ENCODE data around the gene PLXDC2. TPM values are rescaled to one million over a fixed set of nuclear protein-coding genes. Genes with fewer than 3 reads are reported as not detected.

PLXDC2 gene
- total RNA-seq, 1 donor from 2014 or later = 73.1 TPM

- Mint-ChIP-seq H3K4me3 (ENCODE audit: unreplicated experiment) (no peak overlapping the region), H3K4me1 (ENCODE audit: unreplicated experiment) (peaks cover 2% of the 10 kb centered on the region), H3K9me3 (ENCODE audit: unreplicated experiment) (no peaks in the 10 kb centered on the region), H3K27ac (ENCODE audit: unreplicated experiment) (no peak overlapping the region), H3K27me3 (ENCODE audit: unreplicated experiment) (peaks cover 2% of the 10 kb centered on the region), H3K36me3 (ENCODE audit: low read depth, unreplicated experiment) (peaks cover 11% of the 10 kb centered on the region)
- TF ChIP-seq CTCF (IDR thresholded peaks at IDR 0.05; ENCODE audit: unreplicated experiment) = no peak
- no peak for DNase-seq (ENCODE audit: low spot score)
Observed at GRCh38 chr10:19941206-19941880, 125.1 kb downstream of the PLXDC2 start.

DNA sequence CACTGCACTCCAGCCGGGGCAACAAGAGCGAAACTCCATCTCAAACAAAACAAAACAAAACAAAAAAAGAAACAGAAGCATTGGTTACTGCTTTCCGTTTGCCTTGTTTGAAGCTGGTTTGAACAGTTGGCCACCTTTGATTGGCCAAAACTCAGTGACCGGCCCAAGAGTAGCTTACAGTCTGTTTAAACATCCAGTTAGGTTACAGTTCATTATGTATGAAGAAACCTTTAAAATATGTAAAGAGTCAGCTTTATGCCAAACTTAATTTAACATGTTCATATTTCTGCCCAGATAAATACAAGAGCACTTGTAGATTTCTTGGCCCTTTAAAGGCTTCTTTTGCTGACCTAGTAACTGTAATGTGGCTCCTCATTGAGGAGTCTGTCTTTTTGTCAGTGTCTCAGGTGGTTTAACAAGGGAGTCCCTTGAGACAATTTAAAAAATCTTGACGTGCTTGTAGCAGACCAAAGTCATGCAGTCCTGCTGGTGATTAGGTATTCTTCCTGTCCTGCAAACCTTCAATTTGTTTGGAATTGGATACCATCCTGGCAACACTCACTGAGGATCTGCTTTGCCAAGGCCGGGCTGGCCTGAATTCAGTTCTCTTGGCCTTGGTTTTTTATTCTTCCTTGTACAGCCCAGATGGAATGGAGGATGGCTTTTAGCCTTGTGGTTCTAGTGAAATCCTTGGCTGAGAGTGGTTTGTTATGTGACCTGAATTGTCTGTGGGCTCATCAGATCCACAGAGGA is 128.9 kb downstream of the PLXDC2 start:
- no peak overlapping the region for H3K27ac Mint-ChIP-seq (ENCODE audit: unreplicated experiment)
- peaks cover 20% of the 10 kb centered on the region for H3K4me1 Mint-ChIP-seq (ENCODE audit: unreplicated experiment)
- no peak for DNase-seq (ENCODE audit: low spot score)
- H3K9me3 Mint-ChIP-seq (ENCODE audit: unreplicated experiment) = no peaks in the 10 kb centered on the region
- peaks cover 2% of the 10 kb centered on the region for H3K27me3 Mint-ChIP-seq (ENCODE audit: unreplicated experiment)
- peaks cover 5% of the 10 kb centered on the region for H3K36me3 Mint-ChIP-seq (ENCODE audit: low read depth, unreplicated experiment)
- TF ChIP-seq CTCF (IDR thresholded peaks at IDR 0.05; ENCODE audit: unreplicated experiment) = no peak
- no peak overlapping the region for H3K4me3 Mint-ChIP-seq (ENCODE audit: unreplicated experiment)

DNA sequence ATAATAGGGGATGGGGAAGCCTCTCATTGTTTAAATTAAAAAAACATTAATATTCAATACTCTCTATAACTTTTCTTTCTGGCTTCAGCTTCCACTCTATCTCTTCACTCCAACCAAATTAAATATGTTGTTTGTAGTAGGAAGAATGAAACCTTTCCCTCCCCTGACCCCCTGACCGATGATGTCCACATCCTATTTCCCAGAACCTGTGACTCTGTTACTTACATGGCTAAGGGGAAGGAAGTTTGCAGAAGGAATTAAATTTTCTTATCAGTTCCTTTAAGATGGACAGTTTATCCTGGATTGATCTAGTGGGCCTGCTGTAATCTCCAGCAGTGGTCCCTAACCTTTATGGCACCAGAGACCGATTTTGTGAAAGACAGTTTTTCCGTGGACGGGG is 130.0 kb downstream of the PLXDC2 start:
- H3K27ac Mint-ChIP-seq (ENCODE audit: unreplicated experiment) = no peak overlapping the region

DNA sequence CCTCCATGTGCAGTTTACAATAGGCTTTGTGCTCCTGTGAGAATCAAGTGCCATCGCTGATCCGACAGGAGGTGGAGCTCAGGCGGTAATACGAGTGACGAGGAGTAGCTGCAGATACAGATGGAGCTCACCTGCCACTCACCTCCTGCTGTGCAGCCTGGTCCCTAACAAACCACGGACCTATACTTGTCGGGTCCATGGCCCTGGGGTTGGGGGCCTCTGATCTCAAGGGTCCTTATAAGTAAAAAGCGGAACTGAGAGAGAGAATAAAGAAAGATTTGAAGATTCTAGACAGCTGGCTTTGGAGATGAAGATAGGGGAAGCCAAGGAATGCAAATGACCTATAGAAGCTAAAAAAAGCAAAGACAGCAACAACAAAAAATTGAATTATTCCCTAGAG is 130.6 kb downstream of the PLXDC2 start:
- no peaks in the 10 kb centered on the region for H3K9me3 Mint-ChIP-seq (ENCODE audit: unreplicated experiment)
- H3K4me3 Mint-ChIP-seq (ENCODE audit: unreplicated experiment) = no peak overlapping the region
- DNase-seq (ENCODE audit: low spot score) = no peak
- H3K36me3 Mint-ChIP-seq (ENCODE audit: low read depth, unreplicated experiment) = peaks cover 5% of the 10 kb centered on the region
- H3K27ac Mint-ChIP-seq (ENCODE audit: unreplicated experiment) = no peak overlapping the region
- H3K4me1 Mint-ChIP-seq (ENCODE audit: unreplicated experiment) = peaks cover 20% of the 10 kb centered on the region
- no peak for TF ChIP-seq CTCF (IDR thresholded peaks at IDR 0.05; ENCODE audit: unreplicated experiment)
- H3K27me3 Mint-ChIP-seq (ENCODE audit: unreplicated experiment) = peaks cover 2% of the 10 kb centered on the region

More for the DNA sequence above, 130.0 kb downstream of the PLXDC2 start:
- peaks cover 20% of the 10 kb centered on the region for H3K4me1 Mint-ChIP-seq (ENCODE audit: unreplicated experiment)
- no peaks in the 10 kb centered on the region for H3K9me3 Mint-ChIP-seq (ENCODE audit: unreplicated experiment)
- TF ChIP-seq CTCF (IDR thresholded peaks at IDR 0.05; ENCODE audit: unreplicated experiment) = no peak
- DNase-seq (ENCODE audit: low spot score) = no peak
- H3K4me3 Mint-ChIP-seq (ENCODE audit: unreplicated experiment) = no peak overlapping the region
- peaks cover 2% of the 10 kb centered on the region for H3K27me3 Mint-ChIP-seq (ENCODE audit: unreplicated experiment)
- peaks cover 5% of the 10 kb centered on the region for H3K36me3 Mint-ChIP-seq (ENCODE audit: low read depth, unreplicated experiment)

- Mint-ChIP-seq H3K4me3 (ENCODE audit: unreplicated experiment) (no peak overlapping the region), H3K4me1 (ENCODE audit: unreplicated experiment) (peaks cover 20% of the 10 kb centered on the region), H3K36me3 (ENCODE audit: low read depth, unreplicated experiment) (peaks cover 5% of the 10 kb centered on the region), H3K9me3 (ENCODE audit: unreplicated experiment) (no peaks in the 10 kb centered on the region), H3K27me3 (ENCODE audit: unreplicated experiment) (peaks cover 2% of the 10 kb centered on the region), H3K27ac (ENCODE audit: unreplicated experiment) (no peak overlapping the region)
- no peak for DNase-seq (ENCODE audit: low spot score)
- no peak for TF ChIP-seq CTCF (IDR thresholded peaks at IDR 0.05; ENCODE audit: unreplicated experiment)
Observed at GRCh38 chr10:19947215-19947614, 131.0 kb downstream of the PLXDC2 start.

Measured in endothelial cell (in vitro differentiated cells).